Activated CD4-positive, alpha-beta T cell treated with anti-CD3 and anti-CD28 coated beads, Interleukin-10, Interleukin-2, amounts not matched to agents 100 ng/mL and 50 ng/mL, durations not matched to agents 16 hours and 8 hours (primary cell): ENCODE measurements around the gene CORO2B.

Experiments used
- DNase-seq: peaks from one replicate; pipeline ENCODE4 v3.0.0-alpha.2; 2020

The CORO2B gene

DNA sequence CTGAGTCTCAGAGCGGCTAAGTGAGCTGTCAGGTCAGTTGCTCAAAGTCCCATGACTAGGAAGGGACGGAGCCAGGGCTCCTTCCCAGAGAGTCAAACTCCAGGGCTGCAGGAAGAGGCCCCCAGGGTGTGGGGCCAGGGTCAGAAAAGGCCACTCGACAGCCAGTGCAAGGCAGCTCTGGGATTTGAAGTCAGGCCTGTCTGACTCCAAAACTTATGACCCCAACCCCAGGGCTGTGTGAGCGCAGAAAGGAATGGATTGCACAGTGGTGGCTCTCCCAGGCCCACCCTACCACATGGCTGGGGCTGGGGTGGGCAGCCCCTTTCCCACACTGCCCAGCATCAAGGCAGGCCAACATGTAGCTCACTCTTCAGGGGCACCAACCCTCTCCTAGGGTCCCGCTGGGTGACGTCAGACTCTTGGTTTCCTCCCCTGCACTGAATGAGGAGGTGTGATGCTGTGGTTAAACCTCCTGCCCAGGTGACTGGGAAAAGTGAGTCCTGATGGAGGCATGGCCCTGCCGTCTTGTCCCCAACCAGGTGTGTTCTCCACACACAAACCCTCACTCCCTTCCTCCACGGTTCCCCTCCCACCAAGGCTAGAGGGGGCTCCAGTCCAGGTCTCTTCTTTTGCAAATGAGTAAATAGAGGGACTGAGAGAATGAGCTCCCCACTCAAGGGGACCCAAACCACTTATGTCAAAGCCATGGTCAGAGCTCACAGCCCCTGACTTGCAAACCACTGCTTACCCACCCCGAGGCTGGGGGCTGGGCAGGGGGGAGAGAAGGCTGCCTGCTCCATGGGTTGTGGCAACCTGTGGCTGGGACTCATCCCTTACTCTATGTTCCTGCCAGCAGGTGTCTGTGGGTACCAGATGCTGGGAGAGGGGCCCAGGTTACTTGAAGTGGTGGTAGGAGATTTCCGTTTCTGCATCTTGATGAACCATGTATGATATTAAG, 23.8 kb upstream of the CORO2B start:
- no peak for DNase-seq

DNA sequence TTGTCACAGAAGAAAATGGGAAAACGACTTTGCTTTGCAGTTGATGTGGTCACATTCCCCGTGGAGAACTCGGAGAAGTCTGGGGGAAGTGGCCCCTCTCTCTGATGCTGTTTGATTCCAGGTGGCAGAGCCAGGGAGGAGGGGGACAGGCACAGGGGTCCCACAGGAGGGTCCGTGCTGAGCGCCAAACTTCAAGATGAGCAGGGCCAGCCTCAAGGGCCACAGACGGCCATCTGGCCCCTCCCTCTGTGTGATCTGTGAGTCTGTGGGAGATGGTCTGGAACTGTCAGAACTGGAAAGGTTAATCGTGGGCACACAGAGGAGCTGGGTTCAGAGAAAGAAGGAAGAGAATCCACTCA, 23.1 kb upstream of the CORO2B start:
- DNase-seq, result no peak

GRCh38 chr15:68556139-68556990, 22.4 kb upstream of the CORO2B start:
- DNase-seq, result no peak

- no peak for DNase-seq
These were observed 21.1 kb upstream of the CORO2B start for GRCh38 chr15:68557469-68558317.

GRCh38 chr15:68558318-68559305, 20.2 kb upstream of the CORO2B start:
- DNase-seq, result no peak

- peak; percentile 68 for DNase-seq
These were observed 19.2 kb upstream of the CORO2B start for GRCh38 chr15:68559345-68560310.

GRCh38 chr15:68560501-68561113, 18.2 kb upstream of the CORO2B start:
- DNase-seq, result no peak

GRCh38 chr15:68561171-68561900, 17.5 kb upstream of the CORO2B start:
- DNase-seq, result no peak

GRCh38 chr15:68561901-68562300, 16.9 kb upstream of the CORO2B start:
- DNase-seq, result no peak

DNA sequence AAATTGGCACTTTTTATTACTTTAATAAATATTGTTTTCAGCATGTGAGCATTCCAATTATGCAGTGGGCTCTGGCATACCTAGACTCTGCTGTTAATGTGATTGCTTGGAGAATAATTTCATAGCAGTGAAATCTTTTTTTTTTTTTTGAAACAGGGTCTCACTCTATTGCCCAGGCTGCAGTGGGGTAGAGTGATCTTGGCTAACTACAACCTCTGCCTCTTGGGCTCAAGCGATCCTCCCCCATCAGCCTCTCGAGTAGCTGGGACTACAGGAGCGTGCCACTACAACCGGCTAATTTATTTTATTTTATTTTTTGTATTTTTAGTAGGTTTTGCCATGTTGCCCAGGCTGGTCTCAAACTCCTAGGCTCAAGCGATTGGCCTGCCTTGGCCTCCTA, 14.6 kb upstream of the CORO2B start:
- no peak for DNase-seq

DNA sequence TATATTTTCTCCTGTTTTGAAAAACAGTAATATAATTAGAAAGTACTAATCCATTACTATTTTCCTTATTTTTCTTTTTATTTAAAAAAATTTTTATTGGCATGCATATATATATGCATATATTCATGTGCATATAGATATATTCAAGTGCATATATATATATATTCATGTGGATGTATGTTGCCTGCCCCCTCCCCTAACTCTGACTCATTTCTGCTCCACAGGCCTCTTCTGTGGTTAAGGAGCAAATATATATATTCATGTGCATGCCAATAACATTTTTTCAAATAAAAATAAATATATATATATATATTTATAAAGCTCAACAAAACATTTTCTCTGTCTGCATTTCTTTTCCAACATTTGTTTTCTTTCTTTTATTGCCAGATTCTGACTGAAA, 13.6 kb upstream of the CORO2B start:
- DNase-seq, result no peak

DNA sequence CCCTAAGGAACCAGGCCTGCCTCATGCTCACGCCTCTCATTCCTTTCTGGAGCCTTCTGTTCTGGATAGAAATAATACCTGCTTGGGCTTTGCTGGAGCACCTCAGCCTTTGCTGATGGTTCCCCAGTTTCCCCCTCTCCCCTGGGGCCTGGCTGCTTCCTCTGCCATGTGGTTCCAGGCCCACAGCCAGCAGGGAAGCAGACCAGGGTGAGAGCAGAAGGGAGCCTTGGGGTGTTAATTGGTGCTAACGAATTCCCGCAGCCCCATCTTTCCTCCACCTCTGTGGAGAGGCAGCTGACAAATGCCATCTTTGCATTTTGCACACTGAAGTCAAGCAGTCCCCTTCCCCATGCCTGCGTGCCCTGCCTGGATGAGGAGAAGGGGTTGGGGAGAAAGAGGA, 13.1 kb upstream of the CORO2B start:
- DNase-seq, result no peak

DNA sequence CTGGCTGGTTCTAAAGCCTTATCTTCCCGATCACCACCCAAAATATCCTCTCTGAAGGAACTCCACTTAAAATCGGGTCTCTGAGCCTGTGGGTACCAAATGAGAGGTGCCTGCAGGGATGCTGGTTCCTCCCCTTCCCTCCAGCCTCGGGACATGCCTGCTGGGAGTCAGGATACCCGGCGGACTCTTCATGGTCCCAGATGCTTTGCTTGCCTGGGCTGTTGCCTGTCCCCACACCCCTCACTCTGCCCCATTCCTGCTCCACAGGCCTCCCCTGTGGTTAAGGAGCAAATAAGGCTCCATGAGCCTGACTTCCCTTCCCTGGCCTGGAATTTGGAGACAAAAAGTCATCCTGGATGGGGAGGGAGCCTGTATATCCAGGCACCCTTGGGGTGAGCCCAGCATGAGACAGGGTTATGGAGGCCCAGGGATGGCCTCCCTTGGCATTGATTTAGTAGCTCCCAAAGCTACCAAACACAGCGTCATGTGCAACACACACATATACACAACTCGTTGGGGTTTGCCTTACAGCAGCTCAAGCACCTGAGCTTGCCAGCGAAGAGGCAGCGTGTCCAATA, 12.3 kb upstream of the CORO2B start:
- no peak for DNase-seq

GRCh38 chr15:68567345-68567744, 11.4 kb upstream of the CORO2B start:
- DNase-seq, result no peak

DNA sequence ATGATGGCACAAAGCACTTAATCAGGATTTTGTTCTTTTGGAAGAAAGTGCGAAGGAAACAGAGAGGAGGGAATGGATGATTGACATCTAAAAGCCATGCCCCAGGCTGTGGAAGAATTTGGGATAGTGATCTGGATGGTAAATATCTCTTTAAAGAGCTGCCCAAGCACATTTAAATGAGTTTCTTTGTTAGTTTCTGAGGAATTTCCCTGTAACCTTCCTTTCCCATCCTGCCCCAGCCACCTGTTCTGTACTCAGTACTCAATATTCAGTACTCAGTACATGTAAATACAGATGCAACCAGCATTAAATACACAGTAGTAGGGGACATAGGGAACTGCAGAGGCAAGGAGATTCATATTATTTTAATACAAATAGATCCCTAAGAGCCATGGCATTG, 7.8 kb upstream of the CORO2B start:
- no peak for DNase-seq

DNA sequence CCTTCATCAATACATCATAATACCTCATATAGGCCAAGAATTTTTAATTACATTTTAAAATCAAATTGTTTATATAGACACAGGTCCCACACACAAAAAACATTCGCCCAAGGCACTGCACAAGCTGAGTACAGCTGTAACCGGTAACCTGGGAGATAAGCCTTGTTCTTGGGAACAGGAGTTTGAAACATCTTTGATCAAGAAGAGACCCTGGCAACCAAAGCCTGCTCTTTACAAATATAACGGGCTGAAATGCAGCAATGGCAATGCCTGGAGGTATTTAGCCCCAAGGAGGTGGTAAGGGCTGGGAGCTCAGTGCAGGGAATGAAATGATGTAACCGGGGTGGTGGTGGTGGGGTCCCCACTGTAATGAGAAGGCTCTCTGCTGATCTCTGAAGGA, 7.2 kb upstream of the CORO2B start:
- no peak for DNase-seq

DNA sequence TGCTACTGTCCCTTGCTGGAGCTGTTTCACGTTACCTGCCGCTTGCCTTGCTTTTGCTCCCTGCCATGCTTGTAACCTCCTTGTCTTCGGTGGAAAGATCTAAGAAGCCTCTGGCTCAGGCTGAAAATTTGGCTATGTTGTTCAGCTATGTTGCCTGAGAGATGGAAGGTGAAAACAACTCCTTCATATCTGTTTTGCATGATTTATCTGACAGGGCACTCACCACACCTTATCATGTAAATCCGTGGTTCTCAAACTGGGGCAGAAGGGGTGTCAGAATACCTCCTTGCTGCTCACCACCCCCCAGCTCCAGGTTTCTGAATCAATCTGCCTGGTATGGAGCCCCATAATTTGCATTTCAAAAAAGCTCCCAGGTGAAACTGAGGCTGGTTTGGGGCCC, 6.5 kb upstream of the CORO2B start:
- no peak for DNase-seq

DNA sequence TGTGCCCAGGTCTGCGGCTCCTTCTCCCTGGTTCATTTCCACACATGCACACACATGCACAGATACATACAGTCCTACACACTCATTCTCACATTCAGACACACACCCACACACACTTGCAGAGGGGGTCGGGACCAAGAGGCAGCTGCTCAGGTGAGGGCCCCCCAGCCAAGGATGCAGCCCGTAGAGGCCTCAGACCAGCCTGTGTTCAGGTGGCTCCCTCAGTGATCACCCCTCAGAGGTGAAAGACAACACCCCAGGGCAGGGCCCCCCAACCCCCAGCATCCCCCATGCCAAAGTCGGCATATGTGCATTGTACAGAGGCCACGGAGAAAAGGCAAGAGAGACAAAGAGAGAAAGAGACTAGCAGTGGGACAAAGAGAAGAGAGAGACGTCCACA, 5.9 kb upstream of the CORO2B start:
- DNase-seq, result no peak

DNA sequence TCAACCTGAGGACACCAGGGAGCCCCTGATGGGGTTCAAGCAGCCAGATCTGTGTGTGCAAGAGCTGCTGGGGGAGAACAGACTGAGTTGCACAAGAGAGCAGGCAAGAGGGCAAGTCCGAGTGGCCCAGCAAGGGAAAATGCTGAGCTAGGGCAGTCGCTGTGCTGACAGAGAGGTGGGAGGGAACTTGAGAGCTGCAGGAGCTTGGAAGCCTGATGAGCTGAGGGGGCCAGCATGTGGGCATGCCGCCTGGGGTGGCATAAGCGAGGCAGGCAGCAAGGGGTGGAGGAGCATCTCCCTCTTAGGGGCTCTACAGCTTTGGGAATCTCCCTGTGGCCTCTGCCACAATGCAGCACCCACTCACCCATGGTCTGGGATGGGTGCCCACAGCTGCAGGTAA, 4.7 kb upstream of the CORO2B start:
- DNase-seq, result no peak
